OCI-LY1 (cell line): ENCODE measurements around the gene UNC5A.

Experiments
- H2AFZ ChIP-seq: fragments of 200-600 bp; sonication (generic), shearing (Covaris generic); 2 replicates; pipeline ENCODE4 v1.6.0; 2014; ENCODE audit warnings: antibody characterized with exemption, mild to moderate bottlenecking, low read length
- H3F3A ChIP-seq: fragments of 200-600 bp; sonication (generic), shearing (Covaris generic); 2 replicates; pipeline ENCODE4 v1.6.0; 2014; ENCODE audit warnings: mild to moderate bottlenecking, antibody characterized with exemption, low read length, moderate library complexity; ENCODE audit not compliant: insufficient read depth
- H3K27ac ChIP-seq: fragments of 200-600 bp; sonication (generic); 2 replicates; pipeline ENCODE4 v1.5.1; 2014; ENCODE audit warnings: low read length, mixed run types, mild to moderate bottlenecking, low read depth; ENCODE audit not compliant: poor library complexity, severe bottlenecking
- H3K27me3 ChIP-seq: fragments of 200-600 bp; sonication (generic); 2 replicates; pipeline ENCODE4 v1.6.0; 2014; ENCODE audit warnings: antibody characterized with exemption, mild to moderate bottlenecking, low read length, moderate library complexity; ENCODE audit not compliant: insufficient read depth
- H3K36me3 ChIP-seq: fragments of 200-600 bp; sonication (generic); 2 replicates; pipeline ENCODE4 v1.6.1; 2014; ENCODE audit warnings: mild to moderate bottlenecking, antibody characterized with exemption, low read length, moderate library complexity, mixed read lengths; ENCODE audit not compliant: insufficient read depth
- H3K4me1 ChIP-seq: fragments of 200-600 bp; sonication (generic); 2 replicates; pipeline ENCODE4 v1.5.1; 2014; ENCODE audit warnings: mild to moderate bottlenecking, low read length, moderate library complexity; ENCODE audit not compliant: insufficient read depth, severe bottlenecking
- H3K4me2 ChIP-seq: fragments of 200-600 bp; sonication (generic), shearing (Covaris generic); 2 replicates; pipeline ENCODE4 v1.6.1; 2014; ENCODE audit warnings: low read length
- H3K4me3 ChIP-seq: fragments of 200-600 bp; sonication (generic); 2 replicates; pipeline ENCODE4 v1.5.1; 2014; ENCODE audit warnings: low read length, low read depth, mild to moderate bottlenecking, mixed read lengths; ENCODE audit not compliant: poor library complexity, severe bottlenecking
- H3K79me2 ChIP-seq: fragments of 200-600 bp; shearing (Covaris generic); 2 replicates; pipeline ENCODE4 v1.6.1; 2016; ENCODE audit warnings: mixed run types, low read length, mixed read lengths; ENCODE audit not compliant: insufficient read depth
- H3K9ac ChIP-seq: fragments of 200-600 bp; sonication (generic), shearing (Covaris generic); 2 replicates; pipeline ENCODE4 v1.6.1; 2014; ENCODE audit warnings: mild to moderate bottlenecking, low read length, mixed read lengths
- H3K9me2 ChIP-seq: fragments of 200-600 bp; sonication (generic), shearing (Covaris generic); 2 replicates; pipeline ENCODE4 v1.6.1; 2014; ENCODE audit warnings: low read depth, mild to moderate bottlenecking, low read length, mixed read lengths
- H3K9me3 ChIP-seq: fragments of 200-600 bp; shearing (Covaris generic); 2 replicates; pipeline ENCODE4 v1.6.1; 2014; ENCODE audit warnings: low read length, mixed read lengths
- H4K20me1 ChIP-seq: fragments of 200-600 bp; sonication (generic), shearing (Covaris generic); 2 replicates; pipeline ENCODE4 v1.6.0; 2016; ENCODE audit warnings: mild to moderate bottlenecking, low read length; ENCODE audit not compliant: insufficient read depth
- EZH2 ChIP-seq: fragments of 200-600 bp; sonication (generic), shearing (Covaris generic); IDR thresholded peaks from 2 replicates; pipeline ENCODE4 v1.8.0; 2017; ENCODE audit warnings: borderline replicate concordance, mixed run types, mild to moderate bottlenecking, antibody characterized with exemption, low read length, moderate library complexity, mixed read lengths
- TF ChIP-seq, protein P1 (sequence below): fragments of 200-600 bp; sonication (generic), shearing (Covaris generic); IDR thresholded peaks from 2 replicates; pipeline ENCODE4 v1.5.1; 2017; ENCODE audit warnings: mild to moderate bottlenecking, antibody characterized with exemption, low read length, moderate library complexity, mixed read lengths

The UNC5A gene

DNA sequence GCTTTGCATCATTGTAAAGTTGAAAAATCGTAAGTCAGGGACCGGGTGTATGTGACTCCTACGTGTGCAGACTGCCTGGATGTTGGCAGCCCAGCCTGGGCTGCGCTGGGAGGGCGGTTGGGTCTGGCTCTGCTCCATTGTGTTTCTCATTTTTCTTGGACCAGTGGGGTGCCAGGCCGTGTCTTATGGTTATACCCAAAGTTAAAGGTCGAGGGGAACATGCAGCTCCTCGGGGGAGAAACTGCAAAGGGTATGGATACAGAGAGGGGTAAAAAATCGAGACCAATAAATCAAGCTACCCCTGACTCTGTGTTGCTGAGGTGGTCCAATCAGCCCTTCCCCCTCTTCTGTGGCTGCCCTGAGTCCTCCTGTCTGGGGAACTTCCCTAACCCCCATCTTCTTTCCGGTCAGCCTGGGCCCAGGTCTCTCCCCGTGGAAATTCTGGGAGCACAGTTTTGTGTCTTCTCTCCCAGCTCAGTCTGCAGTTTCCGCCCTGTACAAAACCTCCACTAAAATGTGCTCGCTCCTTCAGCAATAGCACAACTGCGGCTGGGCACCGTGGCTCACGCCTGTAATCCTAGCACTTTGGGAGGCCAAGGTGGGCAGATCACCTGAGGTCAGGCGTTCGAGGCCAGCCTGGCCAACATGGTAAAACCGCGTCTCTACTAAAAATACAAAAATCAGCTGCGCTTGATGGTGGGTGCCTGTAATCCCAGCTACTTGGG lies 34.1 kb upstream of the UNC5A start:
- Histone ChIP-seq H3K9me3 (no peaks in the 10 kb centered on the region), H2AFZ (no peak overlapping the region), H3K27me3 (peaks cover 11% of the 10 kb centered on the region; the same call in 1 of the 2 replicates), H3F3A (no peaks in the 10 kb centered on the region), H3K9ac (no peak overlapping the region), H3K9me2 (no peaks in the 10 kb centered on the region), H3K36me3 (no peaks in the 10 kb centered on the region), H3K79me2 (no peaks in the 10 kb centered on the region), H3K4me2 (no peak overlapping the region), H3K27ac (no peak overlapping the region), H3K4me1 (no peaks in the 10 kb centered on the region), H3K4me3 (no peak overlapping the region), H4K20me1 (no peaks in the 10 kb centered on the region)
- no peak for TF ChIP-seq EZH2
- TF ChIP-seq, protein P1, sequence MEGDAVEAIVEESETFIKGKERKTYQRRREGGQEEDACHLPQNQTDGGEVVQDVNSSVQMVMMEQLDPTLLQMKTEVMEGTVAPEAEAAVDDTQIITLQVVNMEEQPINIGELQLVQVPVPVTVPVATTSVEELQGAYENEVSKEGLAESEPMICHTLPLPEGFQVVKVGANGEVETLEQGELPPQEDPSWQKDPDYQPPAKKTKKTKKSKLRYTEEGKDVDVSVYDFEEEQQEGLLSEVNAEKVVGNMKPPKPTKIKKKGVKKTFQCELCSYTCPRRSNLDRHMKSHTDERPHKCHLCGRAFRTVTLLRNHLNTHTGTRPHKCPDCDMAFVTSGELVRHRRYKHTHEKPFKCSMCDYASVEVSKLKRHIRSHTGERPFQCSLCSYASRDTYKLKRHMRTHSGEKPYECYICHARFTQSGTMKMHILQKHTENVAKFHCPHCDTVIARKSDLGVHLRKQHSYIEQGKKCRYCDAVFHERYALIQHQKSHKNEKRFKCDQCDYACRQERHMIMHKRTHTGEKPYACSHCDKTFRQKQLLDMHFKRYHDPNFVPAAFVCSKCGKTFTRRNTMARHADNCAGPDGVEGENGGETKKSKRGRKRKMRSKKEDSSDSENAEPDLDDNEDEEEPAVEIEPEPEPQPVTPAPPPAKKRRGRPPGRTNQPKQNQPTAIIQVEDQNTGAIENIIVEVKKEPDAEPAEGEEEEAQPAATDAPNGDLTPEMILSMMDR = no peak

DNA sequence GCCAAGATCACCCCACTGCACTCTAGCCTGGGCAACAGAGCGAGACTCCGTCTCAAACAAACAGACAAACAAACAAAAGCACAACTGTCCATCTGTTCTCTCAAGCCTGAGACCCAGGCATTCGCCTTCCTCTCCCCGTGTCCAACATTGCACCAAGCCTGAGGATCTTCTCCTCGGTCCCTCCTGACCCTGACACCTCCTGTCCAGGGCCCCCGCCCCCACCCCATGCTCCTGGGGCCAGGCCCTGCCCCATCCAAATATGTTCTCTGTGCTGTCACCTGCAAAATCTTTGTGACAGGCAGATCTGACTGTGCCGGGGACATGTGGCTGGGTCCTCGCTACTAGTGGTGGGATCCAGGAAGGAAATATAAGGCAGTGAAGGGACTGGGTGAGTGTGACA lies 33.4 kb upstream of the UNC5A start:
- H3K4me1 ChIP-seq = no peaks in the 10 kb centered on the region
- no peaks in the 10 kb centered on the region for H3K36me3 ChIP-seq
- H3K4me2 ChIP-seq = no peak overlapping the region
- no peaks in the 10 kb centered on the region for H4K20me1 ChIP-seq
- no peak overlapping the region for H3K4me3 ChIP-seq
- H2AFZ ChIP-seq = no peak overlapping the region
- H3K27me3 ChIP-seq = peaks cover 11% of the 10 kb centered on the region; the same call in 1 of the 2 replicates
- H3K9ac ChIP-seq = no peak overlapping the region
- TF ChIP-seq EZH2 = no peak
- TF ChIP-seq, protein P1 = no peak
- H3K27ac ChIP-seq = no peak overlapping the region
- H3K9me3 ChIP-seq = no peaks in the 10 kb centered on the region
- no peaks in the 10 kb centered on the region for H3F3A ChIP-seq
- H3K79me2 ChIP-seq = no peaks in the 10 kb centered on the region
- H3K9me2 ChIP-seq = no peaks in the 10 kb centered on the region

DNA sequence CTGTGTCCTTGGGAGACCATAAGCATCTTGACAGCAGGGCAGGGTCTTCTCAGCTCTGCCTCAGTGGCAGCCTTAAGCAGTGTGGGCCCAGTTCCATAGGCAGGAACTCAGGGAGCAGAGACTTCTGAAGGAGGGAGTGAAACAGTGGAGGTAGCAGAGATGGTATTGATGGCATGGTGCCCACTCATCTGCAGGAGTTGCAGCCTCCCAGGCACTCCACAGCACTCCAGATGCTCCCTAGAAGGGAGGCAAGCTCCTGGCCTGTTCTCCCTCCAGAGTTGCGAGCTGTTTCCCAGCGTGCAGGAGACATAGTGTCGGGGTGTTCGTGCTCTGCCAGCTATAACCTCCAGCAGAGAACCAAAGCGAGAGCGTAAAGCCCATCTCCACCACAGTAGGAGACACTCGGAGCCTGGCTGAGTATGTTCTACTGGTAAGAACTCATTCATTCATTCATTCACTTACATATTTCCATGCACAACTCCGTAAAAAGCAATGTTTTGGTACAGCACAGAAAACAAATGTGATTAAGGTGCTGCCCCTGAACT lies 31.4 kb upstream of the UNC5A start:
- no peak overlapping the region for H2AFZ ChIP-seq
- H3K9me2 ChIP-seq = no peaks in the 10 kb centered on the region

More for the DNA sequence above, 31.4 kb upstream of the UNC5A start:
- Histone ChIP-seq H3K36me3 (no peaks in the 10 kb centered on the region), H3K9me3 (no peaks in the 10 kb centered on the region), H3K4me2 (no peak overlapping the region), H3F3A (no peaks in the 10 kb centered on the region), H3K27ac (no peak overlapping the region), H3K79me2 (no peaks in the 10 kb centered on the region), H3K27me3 (peaks cover 11% of the 10 kb centered on the region; the same call in 1 of the 2 replicates), H4K20me1 (no peaks in the 10 kb centered on the region), H3K4me3 (no peak overlapping the region), H3K9ac (no peak overlapping the region), H3K4me1 (no peaks in the 10 kb centered on the region)
- TF ChIP-seq, protein P1 = no peak
- no peak for TF ChIP-seq EZH2
